Neuron (in vitro differentiated cells): ENCODE data around the gene PAK5.

Experiments
- H2AFZ ChIP-seq: one replicate; pipeline ENCODE4 v1.6.1; 2013; ENCODE audit warnings: low read depth, mild to moderate bottlenecking, inconsistent platforms, low read length, moderate library complexity
- H3K27me3 ChIP-seq: one replicate; pipeline ENCODE4 v1.6.1; 2013; ENCODE audit warnings: low read length; ENCODE audit not compliant: insufficient read depth
- H3K36me3 ChIP-seq: one replicate; pipeline ENCODE4 v1.6.1; 2013; ENCODE audit warnings: low read length; ENCODE audit not compliant: insufficient read depth
- H3K4me1 ChIP-seq: one replicate; pipeline ENCODE4 v1.6.1; 2013; ENCODE audit warnings: low read length; ENCODE audit not compliant: insufficient read depth
- H3K4me3 ChIP-seq: 2 replicates; pipeline ENCODE4 v1.5.1; 2013; ENCODE audit warnings: mild to moderate bottlenecking, low read length, moderate library complexity
- H3K9me3 ChIP-seq: one replicate; pipeline ENCODE4 v1.6.1; 2013; ENCODE audit warnings: low read length

Gene PAK5

DNA sequence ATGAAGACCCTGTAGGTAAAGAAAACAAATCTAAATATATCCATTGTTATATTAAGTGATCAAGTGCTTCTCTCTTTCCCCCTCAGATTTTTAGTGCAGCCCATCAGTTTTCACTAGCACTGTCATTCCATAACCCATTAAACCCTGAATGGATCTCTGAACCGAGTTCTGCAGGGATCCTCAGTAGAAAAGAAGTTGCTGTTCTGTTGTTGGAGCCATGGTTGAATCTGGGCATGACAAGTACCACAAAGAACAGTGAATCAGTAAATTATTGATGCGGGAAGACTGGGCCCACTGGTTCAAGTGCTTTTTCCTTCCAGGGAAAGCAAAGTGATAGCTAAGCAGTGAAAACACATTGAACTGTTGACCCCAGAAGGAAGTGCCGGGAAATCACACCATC, 264.1 kb downstream of the PAK5 start:
- Histone ChIP-seq H3K4me3 (no peak overlapping the region), H3K36me3 (no peaks in the 10 kb centered on the region), H3K9me3 (no peaks in the 10 kb centered on the region), H2AFZ (no peak overlapping the region), H3K27me3 (no peaks in the 10 kb centered on the region), H3K4me1 (peaks cover 43% of the 10 kb centered on the region)

DNA sequence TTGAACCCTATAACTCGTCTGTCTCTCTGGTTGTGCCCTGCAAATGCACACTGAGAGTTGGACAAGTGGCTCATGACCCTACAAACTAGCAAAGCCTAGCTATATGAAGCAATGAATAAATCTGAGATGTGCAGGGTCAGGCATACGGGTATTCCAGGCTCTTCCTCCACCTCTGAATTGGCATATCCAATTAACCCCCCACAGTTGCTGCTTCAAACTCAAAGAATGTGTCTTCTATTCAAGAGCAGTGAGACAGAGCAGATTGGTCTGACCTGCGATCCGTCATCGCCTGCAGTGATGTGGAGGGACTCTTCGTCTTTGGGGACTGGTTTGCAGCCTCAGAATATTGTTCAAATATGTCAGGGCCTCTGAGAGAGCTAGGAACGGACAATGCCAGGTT, 264.7 kb downstream of the PAK5 start:
- Histone ChIP-seq H3K4me3 (no peak overlapping the region), H3K9me3 (no peaks in the 10 kb centered on the region), H2AFZ (no peak overlapping the region), H3K27me3 (no peaks in the 10 kb centered on the region), H3K4me1 (peaks cover 43% of the 10 kb centered on the region), H3K36me3 (no peaks in the 10 kb centered on the region)

GRCh38 chr20:9573335-9574151, 265.3 kb downstream of the PAK5 start:
- H3K27me3 ChIP-seq, result no peaks in the 10 kb centered on the region
- no peaks in the 10 kb centered on the region for H3K36me3 ChIP-seq
- H2AFZ ChIP-seq, result no peak overlapping the region
- H3K4me3 ChIP-seq, result peak overlapping the region; percentile 14
- H3K9me3 ChIP-seq, result no peaks in the 10 kb centered on the region
- peaks cover 43% of the 10 kb centered on the region for H3K4me1 ChIP-seq

- no peak overlapping the region for H2AFZ ChIP-seq
- H3K4me3 ChIP-seq, result no peak overlapping the region
- H3K27me3 ChIP-seq, result peaks cover 8% of the 10 kb centered on the region
Observed at GRCh38 chr20:9572670-9573069, 266.2 kb downstream of the PAK5 start.

DNA sequence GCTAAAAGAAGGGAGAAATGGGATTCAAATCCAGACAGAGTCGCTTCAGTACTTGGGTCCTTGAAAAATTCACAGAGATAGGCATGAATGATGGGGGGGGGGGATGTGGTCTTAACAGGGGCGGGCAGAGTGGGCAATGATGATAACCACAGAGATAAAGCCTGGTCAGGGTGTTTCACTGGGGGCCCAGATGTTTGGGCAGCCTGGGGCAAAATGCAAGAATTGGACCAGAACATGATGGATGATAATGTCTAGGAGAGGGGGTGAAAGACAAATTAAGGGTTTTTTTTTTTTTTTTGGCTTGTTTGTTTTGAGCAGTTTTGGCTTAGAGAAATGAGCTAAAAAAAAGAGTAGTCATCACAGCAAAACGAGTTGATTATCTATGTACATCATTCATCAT, 267.1 kb downstream of the PAK5 start:
- peaks cover 43% of the 10 kb centered on the region for H3K4me1 ChIP-seq
- H3K27me3 ChIP-seq, result peaks cover 11% of the 10 kb centered on the region
- H3K4me3 ChIP-seq, result no peak overlapping the region
- H2AFZ ChIP-seq, result no peak overlapping the region
- H3K36me3 ChIP-seq, result no peaks in the 10 kb centered on the region
- H3K9me3 ChIP-seq, result no peaks in the 10 kb centered on the region

More at GRCh38 chr20:9572670-9573069, 266.2 kb downstream of the PAK5 start:
- Histone ChIP-seq H3K9me3 (no peaks in the 10 kb centered on the region), H3K36me3 (no peaks in the 10 kb centered on the region), H3K4me1 (peaks cover 43% of the 10 kb centered on the region)

GRCh38 chr20:9570612-9571011, 268.3 kb downstream of the PAK5 start:
- peaks cover 43% of the 10 kb centered on the region for H3K4me1 ChIP-seq

GRCh38 chr20:9566977-9567376, 271.9 kb downstream of the PAK5 start:
- Histone ChIP-seq H3K9me3 (no peaks in the 10 kb centered on the region), H3K36me3 (no peaks in the 10 kb centered on the region), H3K4me3 (no peak overlapping the region), H3K4me1 (peaks cover 10% of the 10 kb centered on the region), H3K27me3 (peaks cover 17% of the 10 kb centered on the region), H2AFZ (no peak overlapping the region)

More at GRCh38 chr20:9570612-9571011, 268.3 kb downstream of the PAK5 start:
- Histone ChIP-seq H3K36me3 (no peaks in the 10 kb centered on the region), H3K27me3 (peaks cover 17% of the 10 kb centered on the region), H2AFZ (no peak overlapping the region), H3K9me3 (no peaks in the 10 kb centered on the region), H3K4me3 (no peak overlapping the region)

GRCh38 chr20:9565910-9566550, 272.8 kb downstream of the PAK5 start:
- Histone ChIP-seq H3K36me3 (no peaks in the 10 kb centered on the region), H2AFZ (no peak overlapping the region), H3K4me1 (peaks cover 7% of the 10 kb centered on the region), H3K4me3 (no peak overlapping the region), H3K9me3 (no peaks in the 10 kb centered on the region), H3K27me3 (peaks cover 19% of the 10 kb centered on the region)

- H3K27me3 ChIP-seq, result peaks cover 5% of the 10 kb centered on the region
- H2AFZ ChIP-seq, result no peak overlapping the region
- H3K4me3 ChIP-seq, result no peak overlapping the region
- no peaks in the 10 kb centered on the region for H3K36me3 ChIP-seq
- no peaks in the 10 kb centered on the region for H3K9me3 ChIP-seq
- H3K4me1 ChIP-seq, result no peaks in the 10 kb centered on the region
Observed at GRCh38 chr20:9557411-9557810, 281.5 kb downstream of the PAK5 start.

DNA sequence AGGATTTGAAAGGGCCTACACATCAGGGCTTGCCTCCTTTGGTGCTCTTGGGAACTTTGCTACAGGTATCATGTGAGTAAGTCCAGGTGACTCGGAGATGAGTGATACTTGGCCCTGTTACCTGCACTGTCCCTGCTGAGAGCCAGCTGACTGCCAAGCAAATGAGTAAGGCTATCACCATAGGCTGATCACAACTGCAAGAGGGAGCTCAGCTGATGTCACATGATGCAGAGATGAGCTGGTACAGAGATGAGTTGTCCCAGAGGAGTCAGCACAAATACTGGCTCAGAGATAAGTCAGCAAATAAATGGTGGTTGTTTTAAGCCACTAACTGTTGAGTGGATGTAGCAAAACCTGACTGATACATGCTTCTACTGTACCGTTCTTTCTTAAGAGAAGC, 283.1 kb downstream of the PAK5 start:
- Histone ChIP-seq H3K9me3 (no peaks in the 10 kb centered on the region), H2AFZ (no peak overlapping the region), H3K4me1 (no peaks in the 10 kb centered on the region), H3K4me3 (no peak overlapping the region), H3K36me3 (no peaks in the 10 kb centered on the region), H3K27me3 (peaks cover 11% of the 10 kb centered on the region)

DNA sequence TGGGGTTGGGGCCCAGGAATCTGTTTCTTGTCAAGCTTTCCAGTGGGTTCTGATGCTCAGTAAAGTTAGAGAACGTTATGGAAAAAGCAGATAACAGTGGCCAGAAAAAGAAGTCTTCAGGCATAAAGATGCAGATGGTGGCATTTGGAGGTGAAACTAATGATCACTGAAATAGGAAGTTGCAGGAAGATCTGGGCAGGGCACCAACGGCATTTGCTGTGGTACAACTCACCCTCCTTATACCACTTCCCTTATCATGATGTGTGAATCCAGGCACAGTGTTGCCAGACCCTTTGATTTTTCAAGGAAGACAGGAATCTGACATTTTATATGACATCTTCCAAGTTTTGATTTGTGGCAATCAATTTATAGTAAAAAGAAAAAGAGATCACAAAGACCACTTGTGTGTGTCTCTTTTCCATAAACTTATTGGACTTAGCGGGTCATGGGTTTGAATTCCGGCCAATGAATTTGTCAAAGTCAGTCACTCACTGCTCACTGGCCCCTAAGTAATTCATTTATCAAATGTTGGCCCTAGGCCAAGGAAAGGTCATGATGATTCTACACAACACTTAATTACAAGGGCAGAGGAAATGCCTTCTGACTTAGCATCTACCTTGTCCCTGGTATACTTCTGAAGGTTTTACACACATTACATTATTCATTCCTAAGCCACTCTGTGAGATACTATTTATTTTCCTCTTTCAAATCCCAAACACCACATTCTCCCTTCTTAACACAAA, 286.9 kb downstream of the PAK5 start:
- H3K27me3 ChIP-seq, result peaks cover 17% of the 10 kb centered on the region
- H3K4me3 ChIP-seq, result no peak overlapping the region
- no peaks in the 10 kb centered on the region for H3K9me3 ChIP-seq
- H3K4me1 ChIP-seq, result no peaks in the 10 kb centered on the region
- no peaks in the 10 kb centered on the region for H3K36me3 ChIP-seq
- H2AFZ ChIP-seq, result no peak overlapping the region

GRCh38 chr20:9550871-9551270, 288.0 kb downstream of the PAK5 start:
- Histone ChIP-seq H3K4me3 (no peak overlapping the region), H3K9me3 (no peaks in the 10 kb centered on the region), H3K4me1 (no peaks in the 10 kb centered on the region), H2AFZ (no peak overlapping the region), H3K27me3 (peaks cover 17% of the 10 kb centered on the region), H3K36me3 (no peaks in the 10 kb centered on the region)

DNA sequence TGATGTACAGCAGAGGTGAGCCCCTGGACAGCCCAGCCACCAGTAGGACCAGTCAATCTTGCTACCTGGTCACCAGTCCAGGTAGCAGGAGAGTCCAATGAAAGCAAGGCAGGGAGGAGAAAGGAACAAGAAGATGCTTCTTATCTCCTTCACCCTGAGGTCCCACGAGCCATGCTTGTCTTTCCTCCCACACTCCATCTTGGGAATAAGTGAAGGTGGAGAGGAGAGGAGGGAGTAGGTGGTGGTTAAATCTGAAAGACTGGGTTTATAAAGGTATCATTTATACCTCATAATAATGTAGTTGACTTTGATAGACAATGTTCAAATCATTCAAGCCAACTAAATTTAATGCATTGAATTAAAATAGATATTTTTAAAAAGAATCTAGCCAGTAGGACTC, 288.6 kb downstream of the PAK5 start:
- Histone ChIP-seq H3K27me3 (peaks cover 17% of the 10 kb centered on the region), H3K36me3 (no peaks in the 10 kb centered on the region), H3K4me1 (no peaks in the 10 kb centered on the region), H2AFZ (no peak overlapping the region), H3K4me3 (no peak overlapping the region), H3K9me3 (no peaks in the 10 kb centered on the region)
